Measurements from ENCODE around the gene SLC1A7. TPM values are rescaled to one million over a fixed set of nuclear protein-coding genes. Genes with fewer than 3 reads are reported as not detected.

Gene SLC1A7
- polyA plus RNA-seq, 1 donor from 2014 or later = not detected

GRCh38 chr1:53112861-53113260, 29.6 kb downstream of the SLC1A7 start:
- Histone ChIP-seq H2AFZ (ENCODE audit: low read depth, low read length) (no peak overlapping the region), H3K9ac (ENCODE audit: low read length) (no peak overlapping the region)

DNA sequence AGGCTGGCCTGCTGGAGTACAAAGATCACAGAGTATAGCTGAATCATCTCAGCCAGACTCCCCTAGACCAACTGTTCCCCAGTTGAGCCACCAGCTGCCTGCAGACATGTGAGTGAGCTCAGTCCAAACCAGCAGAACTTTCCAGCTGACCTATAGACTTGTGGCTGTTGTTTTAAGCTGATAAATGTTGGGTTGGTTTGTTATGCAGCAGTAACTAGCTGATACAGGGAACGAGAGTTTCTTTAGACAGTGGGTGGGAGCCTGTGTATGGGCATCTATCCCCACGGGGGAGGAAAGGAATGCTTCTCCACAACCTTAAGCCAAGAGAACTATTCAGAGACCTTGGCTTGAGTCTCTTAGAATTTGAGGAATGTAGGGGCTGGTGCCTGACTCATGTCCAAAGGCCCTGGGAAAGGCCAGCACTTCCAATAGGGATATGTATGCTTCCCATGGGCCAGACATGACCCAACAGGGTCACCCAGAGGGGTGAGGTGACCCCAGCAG, 30.1 kb downstream of the SLC1A7 start:
- TF ChIP-seq EZH2 (IDR thresholded peaks at IDR 0.05; ENCODE audit: borderline replicate concordance, insufficient read depth, low read length, poor library complexity, severe bottlenecking) = no peak
- TF ChIP-seq REST (IDR thresholded peaks at IDR 0.05; ENCODE audit: borderline replicate concordance) = no peak
- no peak for TF ChIP-seq MXI1 (conservative IDR thresholded peaks at IDR 0.05; ENCODE audit: poor library complexity, severe bottlenecking)
- TF ChIP-seq POLR2AphosphoS5 (IDR thresholded peaks at IDR 0.05) = no peak
- no peak for TF ChIP-seq SMC3 (conservative IDR thresholded peaks at IDR 0.05; ENCODE audit: poor library complexity)
- no peak for TF ChIP-seq EP300 (conservative IDR thresholded peaks at IDR 0.05; ENCODE audit: poor library complexity, severe bottlenecking)
- no peak for TF ChIP-seq TAF1 (IDR thresholded peaks at IDR 0.05; ENCODE audit: low read depth)
- TF ChIP-seq, protein P1, sequence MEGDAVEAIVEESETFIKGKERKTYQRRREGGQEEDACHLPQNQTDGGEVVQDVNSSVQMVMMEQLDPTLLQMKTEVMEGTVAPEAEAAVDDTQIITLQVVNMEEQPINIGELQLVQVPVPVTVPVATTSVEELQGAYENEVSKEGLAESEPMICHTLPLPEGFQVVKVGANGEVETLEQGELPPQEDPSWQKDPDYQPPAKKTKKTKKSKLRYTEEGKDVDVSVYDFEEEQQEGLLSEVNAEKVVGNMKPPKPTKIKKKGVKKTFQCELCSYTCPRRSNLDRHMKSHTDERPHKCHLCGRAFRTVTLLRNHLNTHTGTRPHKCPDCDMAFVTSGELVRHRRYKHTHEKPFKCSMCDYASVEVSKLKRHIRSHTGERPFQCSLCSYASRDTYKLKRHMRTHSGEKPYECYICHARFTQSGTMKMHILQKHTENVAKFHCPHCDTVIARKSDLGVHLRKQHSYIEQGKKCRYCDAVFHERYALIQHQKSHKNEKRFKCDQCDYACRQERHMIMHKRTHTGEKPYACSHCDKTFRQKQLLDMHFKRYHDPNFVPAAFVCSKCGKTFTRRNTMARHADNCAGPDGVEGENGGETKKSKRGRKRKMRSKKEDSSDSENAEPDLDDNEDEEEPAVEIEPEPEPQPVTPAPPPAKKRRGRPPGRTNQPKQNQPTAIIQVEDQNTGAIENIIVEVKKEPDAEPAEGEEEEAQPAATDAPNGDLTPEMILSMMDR (IDR thresholded peaks at IDR 0.05; ENCODE audit: poor library complexity, severe bottlenecking) = no peak
- TF ChIP-seq RAD21 (conservative IDR thresholded peaks at IDR 0.05) = no peak
- Histone ChIP-seq H3K36me3 (ENCODE audit: insufficient read depth, low read length) (no peaks in the 10 kb centered on the region), H3K27ac (ENCODE audit: low read length) (no peak overlapping the region), H3F3A (ENCODE audit: insufficient read depth, low read length, poor library complexity, severe bottlenecking) (no peaks in the 10 kb centered on the region), H3K27me3 (ENCODE audit: insufficient read depth, low read depth, low read length) (no peaks in the 10 kb centered on the region), H3K9me3 (ENCODE audit: low read length) (no peaks in the 10 kb centered on the region), H3K9me2 (ENCODE audit: insufficient read depth, low read length) (no peaks in the 10 kb centered on the region), H3K79me2 (replicated peaks; ENCODE audit: insufficient read depth, low read length) (no peaks in the 10 kb centered on the region), H3K9ac (ENCODE audit: low read length) (no peak overlapping the region), H4K20me1 (ENCODE audit: insufficient read depth) (no peaks in the 10 kb centered on the region), H3K4me3 (ENCODE audit: low read length) (no peak overlapping the region), H2AFZ (ENCODE audit: low read depth, low read length) (no peak overlapping the region), H3K4me2 (ENCODE audit: low read length) (no peak overlapping the region)

More at GRCh38 chr1:53112861-53113260, 29.6 kb downstream of the SLC1A7 start:
- Histone ChIP-seq H3K36me3 (ENCODE audit: insufficient read depth, low read length) (no peaks in the 10 kb centered on the region), H3K9me3 (ENCODE audit: low read length) (no peaks in the 10 kb centered on the region), H3K4me2 (ENCODE audit: low read length) (no peak overlapping the region), H3F3A (ENCODE audit: insufficient read depth, low read length, poor library complexity, severe bottlenecking) (no peaks in the 10 kb centered on the region), H3K9me2 (ENCODE audit: insufficient read depth, low read length) (no peaks in the 10 kb centered on the region), H3K27me3 (ENCODE audit: insufficient read depth, low read depth, low read length) (no peaks in the 10 kb centered on the region), H3K79me2 (replicated peaks; ENCODE audit: insufficient read depth, low read length) (no peaks in the 10 kb centered on the region), H4K20me1 (ENCODE audit: insufficient read depth) (no peaks in the 10 kb centered on the region), H3K4me3 (ENCODE audit: low read length) (no peak overlapping the region), H3K27ac (ENCODE audit: low read length) (no peak overlapping the region)
- TF ChIP-seq TAF1 (IDR thresholded peaks at IDR 0.05; ENCODE audit: low read depth) = no peak
- TF ChIP-seq POLR2AphosphoS5 (IDR thresholded peaks at IDR 0.05) = no peak
- no peak for TF ChIP-seq RAD21 (conservative IDR thresholded peaks at IDR 0.05)
- TF ChIP-seq, protein P1 (IDR thresholded peaks at IDR 0.05; ENCODE audit: poor library complexity, severe bottlenecking) = no peak
